ENCODE measurements around the gene GGA1.

GGA1 gene

GRCh38 chr22:37632174-37633088 lies 23.8 kb downstream of the GGA1 start:
- no peak for DNase-seq

GRCh38 chr22:37633089-37633624 lies 24.5 kb downstream of the GGA1 start:
- DNase-seq = no peak

- DNase-seq = no peak
These were observed 25.2 kb downstream of the GGA1 start for GRCh38 chr22:37633625-37634416.

GRCh38 chr22:37634417-37634924 lies 25.8 kb downstream of the GGA1 start:
- no peak for DNase-seq

- no peak for DNase-seq
These were observed 26.5 kb downstream of the GGA1 start for GRCh38 chr22:37635157-37635556.

- no peak for DNase-seq
These were observed 27.7 kb downstream of the GGA1 start for GRCh38 chr22:37636186-37636948.

- no peak for DNase-seq
These were observed 28.3 kb downstream of the GGA1 start for GRCh38 chr22:37636949-37637273.

GRCh38 chr22:37638391-37639069 lies 29.9 kb downstream of the GGA1 start:
- no peak for DNase-seq

GRCh38 chr22:37639070-37639760 lies 30.6 kb downstream of the GGA1 start, which contains the start of gene SH3BP1:
TSS of gene SH3BP1 (plus strand) at chr22:37639669. CDS start at chr22:37639788, 119 bp downstream.
- peak in 1 of 2 experiments; percentile 35 for DNase-seq

GRCh38 chr22:37639771-37640590 lies 31.3 kb downstream of the GGA1 start:
- DNase-seq = no peak

- no peak for DNase-seq
These were observed 32.2 kb downstream of the GGA1 start for GRCh38 chr22:37640591-37641560.

GRCh38 chr22:37641561-37641949 lies 32.9 kb downstream of the GGA1 start:
- DNase-seq = no peak

GRCh38 chr22:37643225-37643847 lies 34.7 kb downstream of the GGA1 start:
- peak; percentile 84 to 90 for DNase-seq

GRCh38 chr22:37647317-37647716 lies 38.7 kb downstream of the GGA1 start:
- DNase-seq = no peak

GRCh38 chr22:37647928-37648327 lies 39.3 kb downstream of the GGA1 start:
- no peak for DNase-seq

GRCh38 chr22:37650463-37651136 lies 42.0 kb downstream of the GGA1 start:
- no peak for DNase-seq

- no peak for DNase-seq
These were observed 46.1 kb downstream of the GGA1 start for GRCh38 chr22:37654563-37655251.

- DNase-seq = no peak
These were observed 46.6 kb downstream of the GGA1 start for GRCh38 chr22:37655252-37655563.
